ENCODE data around the gene ZGLP1.
"Not testable (repeated sequence)": the region's sequence is repeated elsewhere in the genome, so short reads cannot be mapped to it uniquely, and the experiment has no call there.

Gene ZGLP1
- 0.12 to 0.62 (median 0.21) reads per million in 4 donors for total RNA-seq

DNA sequence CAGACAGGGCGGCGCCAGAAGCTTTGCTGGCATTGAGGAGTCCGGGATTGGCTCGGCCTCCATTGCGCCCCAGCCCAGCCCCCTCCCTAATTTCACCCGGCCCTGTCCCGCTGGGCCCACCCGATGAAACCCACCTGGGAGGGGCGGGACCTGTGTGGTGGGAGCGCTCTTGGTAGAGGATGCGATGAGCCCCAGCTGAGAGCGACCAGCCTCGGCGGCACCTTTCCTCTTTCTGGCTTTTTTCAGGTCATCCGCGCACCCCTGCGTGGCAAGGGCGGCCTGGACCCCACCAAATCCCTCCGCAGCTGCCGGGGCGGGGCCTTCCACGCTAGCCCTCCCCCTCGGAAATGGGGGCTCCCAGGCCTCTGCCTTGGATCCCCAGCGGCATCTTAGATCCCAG, at the start of gene ZGLP1:
TSS of gene ZGLP1 (minus strand) at position 393 of the 400 bp plus-strand sequence.
- no peak for DNase-seq

DNA sequence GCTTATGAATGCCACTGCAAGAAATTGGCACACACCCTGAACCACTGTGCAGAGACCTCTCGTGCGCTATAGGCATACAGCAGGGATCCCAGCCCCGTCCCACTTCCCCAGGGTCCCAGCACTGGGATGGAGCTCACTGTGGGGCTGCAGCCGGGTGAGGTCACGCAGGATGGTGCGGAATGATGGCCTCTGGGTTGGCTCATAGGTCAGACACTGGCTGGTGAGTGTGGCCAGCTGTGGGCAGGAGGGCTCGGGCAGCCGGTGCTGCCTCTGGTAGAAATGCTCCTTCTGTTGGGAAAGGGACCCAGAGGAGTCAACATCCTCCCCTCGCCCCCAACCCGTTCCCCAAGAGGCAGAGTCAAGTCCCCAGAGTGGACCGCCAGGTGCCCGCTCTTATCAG, 46.8 kb upstream of the ZGLP1 start:
- DNase-seq, result no peak

DNA sequence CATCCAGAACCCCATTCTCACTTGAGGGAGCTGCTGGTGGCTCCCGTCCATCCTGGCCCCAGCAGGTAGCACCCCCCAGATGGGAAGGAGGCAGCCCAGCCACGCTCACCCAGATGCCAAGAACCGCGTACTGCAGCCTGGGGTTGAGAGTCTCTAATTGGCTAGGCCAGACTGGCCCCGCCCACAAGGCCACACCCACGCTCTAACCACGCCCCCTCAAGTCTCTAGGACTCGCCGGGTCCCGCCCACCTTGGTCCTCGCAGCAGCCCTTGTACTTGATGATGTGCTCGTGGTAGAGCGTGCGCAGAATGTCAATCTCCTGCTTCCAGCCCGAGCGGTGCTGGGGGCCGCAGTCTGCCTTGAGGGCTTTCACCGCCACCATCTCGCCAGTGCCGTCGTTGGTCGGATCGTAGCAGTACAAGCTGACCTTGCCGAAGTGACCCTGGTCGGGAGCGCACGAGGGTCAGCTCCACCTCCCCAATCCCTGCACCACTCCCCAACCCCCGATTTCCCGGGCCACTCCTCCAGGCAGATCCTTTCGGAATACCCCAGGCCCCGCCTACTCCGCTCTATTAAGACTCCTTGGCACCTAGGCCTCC, 44.3 kb upstream of the ZGLP1 start:
- peak in 2 of 5 donors; percentile 21 to 27 for DNase-seq

DNA sequence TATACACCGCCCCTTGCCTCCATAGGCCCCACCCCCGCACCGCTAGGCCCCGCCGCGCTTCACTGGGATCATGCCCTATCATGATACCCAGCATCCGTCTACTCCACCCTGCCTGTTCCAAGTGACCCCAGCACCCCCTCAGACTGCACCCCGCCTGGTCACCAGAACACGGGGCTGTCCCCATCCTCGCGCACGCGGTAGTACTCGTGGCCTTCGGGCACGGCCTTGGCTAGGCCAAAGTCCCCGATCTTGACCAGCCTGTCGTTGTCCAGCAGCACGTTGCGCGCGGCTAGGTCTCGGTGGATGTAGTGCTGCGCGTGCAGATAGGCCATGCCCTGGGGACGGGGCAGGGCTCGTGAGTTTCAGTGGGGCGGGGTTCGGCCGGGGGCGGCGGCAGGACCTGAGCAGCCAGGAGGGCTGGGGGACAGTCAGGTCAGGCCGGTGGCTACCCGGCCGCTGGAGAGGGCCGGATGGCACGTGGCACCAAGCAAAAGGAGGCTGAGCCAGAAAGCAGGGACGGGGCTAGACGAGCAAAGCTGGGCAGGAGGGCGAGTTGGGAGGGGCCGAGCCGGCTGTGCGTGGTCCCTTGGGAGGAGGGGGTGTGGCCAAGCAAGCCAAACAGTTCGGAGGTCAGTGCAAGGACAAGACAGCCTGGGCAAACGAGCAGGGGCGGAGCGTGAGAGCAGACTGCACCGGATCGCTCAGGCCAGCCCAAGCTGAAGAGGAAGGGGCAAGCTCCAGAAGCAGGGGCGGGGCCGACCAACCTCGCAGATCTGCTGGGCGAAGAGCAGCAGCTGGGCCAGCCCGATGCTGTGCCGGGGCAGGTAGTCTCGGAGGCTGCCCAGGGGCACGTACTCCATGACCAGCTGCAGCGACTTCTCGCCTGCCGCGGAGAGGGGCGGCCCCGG, 43.4 kb upstream of the ZGLP1 start:
- no peak for DNase-seq

DNA sequence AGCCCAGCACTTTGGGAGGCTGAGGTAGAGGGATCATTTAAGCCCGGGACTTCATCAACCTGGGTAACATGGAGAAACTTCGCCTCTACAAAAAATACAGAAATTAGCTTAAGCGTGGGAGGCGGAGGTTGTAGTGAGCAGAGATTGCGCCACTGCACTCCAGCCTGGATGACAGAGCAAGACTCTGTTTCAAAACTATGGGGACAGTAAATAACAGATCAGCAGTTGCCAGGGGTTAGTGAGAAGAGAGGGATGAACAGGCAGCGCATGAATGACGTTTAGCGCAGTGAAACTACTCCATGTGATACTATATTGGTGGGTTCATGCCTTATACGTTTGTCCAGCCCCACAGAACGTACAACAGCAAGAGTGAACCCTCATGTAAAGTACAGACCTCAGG, 36.9 kb upstream of the ZGLP1 start:
- DNase-seq, result no peak

DNA sequence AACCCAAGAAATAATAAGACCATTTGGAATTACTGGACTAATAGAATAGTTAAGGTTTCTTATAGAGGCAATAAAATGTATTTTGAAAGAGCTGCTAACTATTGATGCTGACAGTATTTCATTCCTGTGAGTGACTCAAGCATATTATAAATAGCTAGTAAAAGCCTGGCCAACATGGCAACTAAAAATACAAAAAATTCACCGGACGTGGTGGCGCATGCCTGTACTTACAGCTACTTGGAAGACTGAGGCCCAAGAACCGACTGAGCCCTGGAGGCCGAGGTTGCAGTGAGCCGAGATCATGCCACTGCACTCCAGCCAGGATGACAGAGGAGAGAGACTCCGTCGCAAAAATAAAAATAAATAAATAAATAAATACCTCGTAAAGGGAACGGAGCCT, 35.2 kb upstream of the ZGLP1 start:
- DNase-seq, result no peak

DNA sequence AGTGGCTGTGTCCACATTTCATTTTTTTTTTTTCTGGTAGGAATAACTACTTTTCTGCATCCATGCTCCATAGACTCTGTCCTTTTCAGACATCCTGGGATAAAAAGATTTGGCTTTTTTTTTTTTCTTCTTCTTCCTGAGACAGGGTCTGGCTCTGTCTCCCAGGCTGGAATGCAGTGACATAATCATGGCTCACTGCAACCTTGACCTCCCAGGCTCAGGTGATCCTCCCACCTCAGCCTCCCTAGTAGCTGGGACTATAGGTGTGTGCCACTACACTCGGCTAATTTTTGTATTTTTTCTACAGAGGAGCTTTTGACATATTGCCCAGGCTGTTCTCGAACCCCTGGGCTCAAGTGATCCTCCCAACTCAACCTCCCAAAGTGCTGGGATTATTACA, 33.9 kb upstream of the ZGLP1 start:
- DNase-seq, result no peak

DNA sequence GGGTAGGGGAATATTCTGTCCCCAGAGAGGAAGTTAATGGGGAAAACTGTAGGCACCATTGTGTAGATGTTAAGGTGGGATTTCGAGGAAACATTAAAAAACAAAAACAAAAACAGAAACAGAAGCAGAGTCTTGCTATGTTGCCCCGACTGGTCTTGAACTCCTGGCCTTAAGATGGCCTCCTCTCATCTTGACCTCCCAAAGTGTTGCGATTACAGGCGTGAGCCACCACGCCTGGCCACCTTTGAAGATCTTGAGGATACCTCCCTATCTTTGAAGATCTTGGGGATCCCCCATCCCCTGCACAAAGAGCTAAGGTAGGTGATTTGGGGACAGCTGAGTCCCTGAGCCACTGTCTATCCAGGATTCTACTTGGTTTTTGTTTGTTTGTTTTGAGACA, 30.4 kb upstream of the ZGLP1 start:
- DNase-seq, result no peak

DNA sequence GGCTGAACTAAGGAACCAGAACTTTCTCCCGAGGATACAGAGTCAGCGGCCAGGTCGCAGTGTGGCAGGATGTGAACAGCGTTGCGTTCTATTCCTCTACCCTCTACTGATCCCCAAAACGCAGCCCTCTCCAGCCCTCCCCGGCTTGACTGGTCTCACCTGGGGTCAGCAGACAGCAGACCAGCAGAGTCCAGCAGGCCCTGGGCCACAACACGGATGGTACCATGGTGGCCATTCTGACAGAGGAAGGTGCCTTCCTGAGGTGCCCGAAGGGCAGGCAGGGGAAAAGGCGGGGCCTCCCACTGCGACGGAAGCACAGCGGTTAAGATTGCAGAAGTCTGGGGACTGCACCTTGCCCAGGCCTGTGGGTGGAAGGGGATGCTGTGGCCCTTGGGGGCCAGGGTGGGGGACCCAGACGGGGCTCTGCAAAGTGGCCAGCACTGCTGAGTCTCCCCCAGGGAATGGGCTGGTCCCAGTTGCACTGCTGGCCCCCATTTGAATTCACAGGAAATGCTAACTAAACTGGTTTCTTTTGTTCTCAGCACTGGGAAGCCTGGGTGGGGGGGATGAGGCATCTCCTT, 29.9 kb upstream of the ZGLP1 start, which contains the start of gene ICAM3:
TSS of gene ICAM3 (minus strand) at position 245 of the 581 bp plus-strand sequence. CDS start at position 235, 10 bp downstream.
- DNase-seq, result peak in 3 of 5 donors; percentile 38 to 76 (median 45)

DNA sequence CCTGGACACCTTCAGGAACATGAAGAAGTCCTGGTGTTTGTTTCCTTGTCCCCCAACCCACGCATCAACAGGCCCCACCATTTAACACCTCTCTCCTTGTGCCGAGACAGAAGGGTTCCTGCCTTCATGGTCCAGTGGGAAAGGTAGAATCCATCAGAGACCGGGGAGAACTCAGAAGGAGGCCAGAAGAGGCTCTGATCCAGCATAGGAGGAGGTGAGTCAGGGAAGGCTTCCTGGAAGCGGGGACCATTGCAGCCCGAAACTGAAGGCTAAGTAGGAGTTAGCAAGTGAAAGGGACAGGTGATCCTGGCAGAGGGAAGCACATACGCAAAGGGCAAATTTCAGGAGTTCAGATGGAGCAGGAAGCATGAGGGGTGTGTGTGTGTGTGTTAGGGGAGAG, 29.3 kb upstream of the ZGLP1 start:
- no peak for DNase-seq

DNA sequence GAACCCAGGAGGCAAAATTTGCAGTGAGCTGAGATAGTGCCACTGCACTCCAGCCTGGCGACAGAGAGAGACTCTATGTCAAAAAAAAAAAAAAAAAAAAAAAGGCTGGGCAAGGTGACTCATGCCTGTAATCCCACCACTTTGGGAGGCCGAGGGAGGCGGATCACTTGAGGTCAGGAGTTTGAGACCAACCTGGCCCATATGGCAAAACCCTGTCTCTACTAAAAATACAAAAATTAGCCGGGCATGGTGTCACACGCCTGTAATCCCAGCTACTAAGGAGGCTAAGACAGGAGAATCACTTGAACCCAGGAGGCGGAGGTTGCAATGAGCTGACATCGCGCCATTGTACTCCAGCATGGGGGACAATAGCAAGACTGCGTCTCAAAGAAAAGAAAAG, 27.1 kb upstream of the ZGLP1 start:
- DNase-seq, result not testable (repeated sequence)

DNA sequence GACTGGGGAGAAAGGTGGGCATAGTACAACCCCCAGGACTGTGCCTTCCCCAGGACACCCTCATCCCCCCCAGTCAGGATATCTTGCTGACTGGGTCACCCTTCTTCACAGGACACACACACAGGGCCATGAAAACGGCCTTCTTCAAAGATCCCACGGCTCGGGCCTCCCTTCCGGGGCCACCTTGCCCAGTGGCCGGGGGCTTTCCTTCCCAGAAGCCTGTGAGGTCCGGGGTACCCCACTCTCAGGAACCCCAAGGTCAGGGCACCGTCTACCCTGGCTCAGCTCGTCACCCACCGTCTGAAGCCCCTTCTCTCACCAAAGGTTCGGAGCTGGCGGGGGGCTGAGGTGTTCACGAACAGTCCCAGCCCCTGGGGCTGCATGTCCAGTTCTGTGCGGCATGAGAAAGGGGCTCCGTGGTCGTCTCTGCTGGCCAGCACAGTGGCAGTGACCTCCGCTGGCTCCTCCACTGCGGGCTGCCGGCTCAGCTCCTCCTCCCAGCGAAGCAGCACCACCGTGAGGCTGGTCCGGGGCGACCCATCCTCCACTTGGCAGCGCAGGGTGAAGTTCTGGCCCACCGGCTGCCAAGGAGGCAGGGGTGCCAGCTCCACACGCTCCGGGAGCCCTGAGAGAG, 25.9 kb upstream of the ZGLP1 start:
- DNase-seq, result no peak

DNA sequence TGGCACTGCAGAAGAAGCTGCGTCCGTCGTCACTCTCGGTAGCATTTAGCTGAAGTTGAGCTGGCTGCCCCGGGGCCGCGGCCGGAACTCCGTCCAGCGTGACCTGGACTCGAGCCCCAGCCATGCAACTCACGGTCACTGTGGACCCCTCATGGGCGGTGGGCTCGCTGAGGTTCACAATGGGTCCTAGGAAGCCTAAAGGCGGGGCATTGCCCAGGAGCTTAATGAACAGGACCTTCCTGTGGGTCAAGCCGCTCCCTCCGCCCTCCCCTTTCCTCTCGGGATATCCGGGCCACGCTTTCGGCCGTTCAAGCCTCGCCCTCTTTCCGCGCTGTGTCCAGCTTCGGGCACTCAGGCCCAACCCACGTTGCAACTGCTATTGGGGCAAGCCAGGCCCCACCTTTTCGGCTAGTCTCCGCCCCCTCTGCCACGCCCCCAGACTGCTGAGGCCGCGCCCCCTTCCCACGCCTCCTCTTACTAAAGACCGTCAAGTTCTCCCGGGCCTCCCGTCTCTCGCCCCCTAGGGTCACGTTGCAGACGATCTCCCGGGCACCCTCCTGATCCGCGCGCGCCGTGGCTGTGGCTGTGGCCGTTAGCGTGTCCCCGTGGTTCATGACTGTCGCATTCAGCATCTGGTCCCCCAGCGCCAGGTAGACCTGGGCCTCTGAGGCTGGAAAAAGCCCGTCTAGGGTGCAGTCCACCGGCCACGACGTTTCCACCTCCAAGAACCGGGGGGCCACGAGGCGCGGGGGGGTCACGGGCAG, 25.2 kb upstream of the ZGLP1 start:
- DNase-seq, result peak in 2 of 5 donors; percentile 22 to 32

DNA sequence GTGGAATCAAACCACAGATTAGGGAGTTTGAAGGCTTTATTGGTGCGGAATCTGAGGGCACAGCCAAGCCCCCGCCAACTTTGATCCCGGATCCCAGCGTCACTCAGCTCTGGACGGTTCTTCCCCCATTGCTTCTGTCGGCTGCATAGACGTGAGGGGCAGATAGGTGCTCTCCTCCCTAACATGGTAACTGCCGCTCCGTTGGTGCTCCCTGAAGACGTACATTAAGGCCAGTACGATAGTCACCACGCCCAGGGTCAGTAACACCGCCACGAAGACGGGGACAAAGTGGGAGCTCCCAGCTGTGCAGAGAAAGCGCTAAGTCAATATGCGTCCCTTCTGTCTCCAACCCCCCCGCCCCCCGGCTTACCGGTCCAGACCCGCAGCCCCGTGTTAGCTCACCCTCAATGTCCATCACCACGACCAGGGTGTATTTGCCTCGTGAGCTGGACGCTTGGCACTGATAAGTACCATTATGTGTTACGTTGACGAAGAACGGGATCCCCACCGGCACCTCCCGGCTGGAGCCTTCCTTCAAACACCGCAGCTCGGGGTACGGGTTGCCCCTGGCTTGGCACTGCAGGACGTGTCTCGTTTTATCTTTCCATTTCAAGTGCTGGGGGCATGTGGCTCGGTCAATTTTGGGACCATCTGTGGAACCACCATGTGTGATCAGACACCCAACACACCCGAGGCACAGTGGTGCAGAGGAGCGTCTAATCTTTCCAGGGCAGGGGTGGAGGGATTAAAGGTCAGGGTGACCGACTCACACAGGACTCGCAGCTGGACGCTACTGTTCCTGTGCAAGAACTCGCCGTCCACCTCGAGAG, 24.4 kb upstream of the ZGLP1 start:
- no peak for DNase-seq

DNA sequence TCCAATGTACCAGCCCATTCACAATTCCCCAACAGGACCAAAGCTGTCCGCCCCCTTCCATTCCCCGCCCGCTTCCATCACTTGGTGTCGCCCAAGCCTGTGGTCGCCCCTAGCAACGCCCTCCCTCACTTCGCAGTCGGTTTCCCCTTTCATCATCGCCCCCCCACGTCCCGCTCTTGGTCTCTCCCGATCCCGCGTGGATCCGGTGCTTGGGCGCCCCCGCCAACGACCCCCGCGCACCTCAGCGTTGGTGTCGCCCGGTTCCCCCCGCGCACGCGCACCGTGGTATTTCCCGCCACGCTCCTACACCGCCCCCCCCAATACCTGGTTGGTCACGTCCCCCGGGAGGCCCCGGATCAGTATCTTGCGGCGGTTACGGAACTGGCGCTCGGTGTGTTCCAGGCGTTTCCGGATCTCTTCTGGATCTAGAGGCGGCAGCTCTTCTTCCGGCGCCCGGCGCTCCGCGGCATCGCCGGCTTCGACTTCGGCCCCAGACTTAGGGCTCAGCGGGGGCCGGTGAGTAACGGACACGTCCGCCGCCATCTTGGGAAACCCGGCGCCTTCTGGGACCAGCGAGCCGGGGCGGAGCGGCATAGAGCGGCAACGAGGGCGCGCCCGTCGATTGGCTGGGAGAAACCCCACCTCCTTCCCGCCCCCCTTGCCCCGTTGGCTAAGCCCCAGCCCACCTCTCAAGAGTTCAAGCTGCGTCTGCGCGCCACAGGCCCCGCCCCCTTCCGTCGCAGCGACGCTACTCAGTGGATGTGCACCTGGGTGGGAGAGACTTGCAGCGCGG, 23.5 kb upstream of the ZGLP1 start, which contains the start of gene RAVER1:
TSS of gene RAVER1 (minus strand) at position 565 of the 793 bp plus-strand sequence. CDS start at position 543, 22 bp downstream.
- DNase-seq, result peak; percentile 97 to 98 (median 98)

DNA sequence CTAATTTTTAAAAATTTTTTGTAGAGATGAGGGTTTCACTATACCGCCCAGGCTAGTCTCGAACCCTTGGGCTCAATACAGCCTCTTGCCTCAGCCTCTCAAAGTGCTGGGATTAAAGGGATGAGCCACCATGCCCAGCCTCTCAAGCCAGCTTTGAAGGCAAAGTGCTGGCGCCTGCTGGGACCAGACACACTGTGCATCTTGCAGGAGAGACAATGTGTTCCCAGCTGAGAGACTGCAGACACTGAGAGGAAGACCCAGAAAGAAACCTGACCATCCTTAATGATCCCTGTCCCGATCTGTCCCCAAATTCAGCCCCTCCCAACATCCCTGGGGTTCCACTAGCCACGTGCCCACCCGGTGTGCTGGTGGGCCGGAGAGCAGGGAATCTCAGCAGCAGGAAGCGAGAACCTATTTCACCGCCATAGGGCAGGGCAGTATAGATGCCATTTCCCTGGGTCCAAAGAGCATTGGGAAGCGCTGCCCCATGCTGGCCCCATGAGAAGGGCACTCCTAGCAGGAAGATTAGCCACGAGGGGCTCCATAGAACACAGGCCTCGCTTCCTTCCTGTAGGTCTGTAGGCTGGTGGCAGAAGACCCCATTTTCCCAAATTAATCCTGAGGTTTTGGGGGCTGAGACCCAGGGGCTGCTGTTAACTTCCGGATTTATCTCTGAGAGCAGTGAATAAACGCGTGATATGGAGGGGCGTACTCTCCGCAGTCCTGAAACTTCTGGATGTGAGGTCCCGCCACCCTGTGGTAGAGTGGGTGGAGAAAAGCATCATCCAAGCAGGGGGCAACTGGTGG, 22.7 kb upstream of the ZGLP1 start:
- DNase-seq, result no peak

DNA sequence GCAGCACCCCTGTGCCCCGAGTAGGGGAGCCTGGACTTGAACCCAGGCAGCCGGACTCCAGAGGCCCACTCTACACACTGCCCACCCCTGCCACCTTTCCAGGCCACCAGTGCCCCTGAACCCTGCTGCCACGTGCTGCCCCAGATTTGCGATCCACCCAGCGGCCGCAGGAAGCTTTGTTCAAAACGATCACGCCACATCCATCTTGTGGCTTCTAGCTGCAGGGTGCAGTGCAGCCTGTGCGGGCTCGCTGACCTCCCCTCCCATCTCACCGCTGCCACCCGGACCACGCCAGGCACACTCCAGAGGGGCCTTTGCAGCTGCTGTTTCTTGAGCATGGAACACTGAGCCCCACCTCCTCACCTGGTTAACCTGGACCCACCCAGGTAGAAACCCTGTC, 19.9 kb upstream of the ZGLP1 start:
- DNase-seq, result no peak

DNA sequence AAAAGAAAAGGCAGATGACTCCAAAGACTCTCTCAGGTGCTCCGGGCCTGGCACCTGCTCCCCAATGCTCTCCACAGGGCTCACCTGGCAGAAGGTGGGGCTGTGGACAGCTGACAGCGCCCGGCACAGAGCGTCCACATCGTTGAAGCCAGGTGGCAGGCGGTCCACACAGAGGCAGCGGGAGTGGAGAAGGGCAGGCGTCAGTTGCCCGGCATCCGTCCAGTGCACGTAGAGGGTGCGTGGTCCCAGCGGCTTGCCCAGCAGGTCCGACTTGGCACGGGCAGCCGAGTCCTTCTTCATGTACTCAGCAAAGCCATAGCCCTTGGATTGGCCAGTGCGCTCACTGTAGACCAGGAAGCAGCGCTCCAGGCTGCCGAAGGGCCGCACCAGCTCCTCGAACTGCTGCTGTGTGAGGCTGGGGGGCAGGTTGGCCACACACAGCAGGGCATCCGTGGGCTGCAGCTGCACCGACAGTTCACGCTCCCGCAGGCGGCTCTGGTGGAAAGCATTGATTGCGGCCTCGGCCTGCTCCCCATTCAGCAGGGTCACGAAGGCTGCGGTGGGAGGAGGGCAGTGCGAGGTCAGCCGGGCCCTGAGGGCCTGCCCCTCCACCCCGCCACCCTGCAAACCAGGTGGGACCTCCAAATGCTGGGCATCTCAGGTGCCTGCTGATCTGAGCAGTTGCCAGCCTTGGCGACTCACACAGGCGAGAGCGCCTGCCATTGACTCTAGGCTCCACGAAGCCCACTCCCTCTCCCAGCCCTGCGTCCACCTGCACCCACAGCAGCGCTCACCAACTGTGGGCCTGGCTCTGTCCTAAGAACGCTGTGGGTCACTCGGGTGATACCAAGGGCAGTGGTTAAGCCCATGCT, 19.2 kb upstream of the ZGLP1 start:
- DNase-seq, result no peak

DNA sequence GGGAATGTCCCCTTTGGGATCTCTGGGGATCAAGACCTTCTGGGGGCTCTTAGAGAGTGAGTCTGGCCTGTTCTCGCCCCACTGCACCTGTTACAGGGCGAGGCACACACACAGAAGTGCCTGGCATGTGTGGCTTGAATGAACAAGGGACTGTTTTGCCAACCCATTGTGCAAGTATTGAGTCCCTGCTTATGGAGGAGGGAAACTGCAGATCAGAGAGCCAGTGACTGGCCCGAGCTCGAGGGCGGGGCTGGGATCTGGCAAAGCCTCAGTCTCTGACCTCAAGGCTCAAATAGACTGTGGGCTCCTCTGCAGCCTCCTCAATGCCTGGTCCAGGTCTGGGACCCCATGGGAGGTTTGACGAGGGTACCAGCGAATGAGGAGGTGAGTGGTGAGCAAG, 18.2 kb upstream of the ZGLP1 start:
- DNase-seq, result no peak

All from T-helper 1 cell (primary cell).